IMR-90 (cell line): ENCODE results near the gene CYB5R3.
"Not testable (repeated sequence)": the region's sequence is repeated elsewhere in the genome, so short reads cannot be mapped to it uniquely, and the experiment has no call there.

Source experiments
- BHLHE40 ChIP-seq: fragments of 150-350 bp; IDR thresholded peaks from 2 replicates; pipeline ENCODE4 v1.6.1; 2016; ENCODE audit warnings: mild to moderate bottlenecking, low read depth, low read length
- CEBPB ChIP-seq: IDR thresholded peaks from 2 replicates; pipeline ENCODE4 v1.6.1; 2012; ENCODE audit warnings: low read depth, low read length, improper control_type of control experiment
- CHD1 ChIP-seq: IDR thresholded peaks from 2 replicates; pipeline ENCODE4 v1.6.1; 2012; ENCODE audit warnings: low read depth, low read length, improper control_type of control experiment
- MAFK ChIP-seq: IDR thresholded peaks from 2 replicates; pipeline ENCODE4 v1.6.1; 2012; ENCODE audit warnings: low read depth, low read length, improper control_type of control experiment
- MAZ ChIP-seq: IDR thresholded peaks from 2 replicates; pipeline ENCODE4 v1.6.1; 2012; ENCODE audit warnings: low read depth, mild to moderate bottlenecking, low read length, improper control_type of control experiment, moderate library complexity, borderline replicate concordance
- MXI1 ChIP-seq: IDR thresholded peaks from 2 replicates; pipeline ENCODE4 v1.6.1; 2012; ENCODE audit warnings: low read depth, mild to moderate bottlenecking, low read length, moderate library complexity, borderline replicate concordance
- NFE2L2 ChIP-seq: fragments of 150-350 bp; IDR thresholded peaks from 2 replicates; pipeline ENCODE4 v1.6.1; 2016; ENCODE audit warnings: low read depth, mild to moderate bottlenecking, low read length
- POLR2A ChIP-seq: IDR thresholded peaks from 2 replicates; pipeline ENCODE4 v1.6.1; 2012; ENCODE audit warnings: mild to moderate bottlenecking, low read depth, low read length
- RAD21 ChIP-seq: IDR thresholded peaks from 2 replicates; pipeline ENCODE4 v1.6.1; 2012; ENCODE audit warnings: low read length, improper control_type of control experiment
- RFX5 ChIP-seq: IDR thresholded peaks from 2 replicates; pipeline ENCODE4 v1.8.0; 2012; ENCODE audit warnings: low read depth, mild to moderate bottlenecking, low read length, moderate library complexity
- SMC3 ChIP-seq: fragments of 150-350 bp; IDR thresholded peaks from 2 replicates; pipeline ENCODE4 v1.6.1; 2016; ENCODE audit warnings: low read depth, mild to moderate bottlenecking, antibody characterized with exemption, low read length, moderate library complexity
- TF ChIP-seq, protein P1 (sequence below): conservative IDR thresholded peaks from 2 replicates; pipeline ENCODE4 v1.5.1; 2012; ENCODE audit warnings: mild to moderate bottlenecking, low read depth, low read length, improper control_type of control experiment
- TF ChIP-seq, protein P2 (sequence below): fragments of 150-350 bp; IDR thresholded peaks from 2 replicates; pipeline ENCODE4 v1.6.1; 2016; ENCODE audit warnings: low read depth, mild to moderate bottlenecking, low read length, moderate library complexity, borderline replicate concordance
- TF ChIP-seq, protein P3 (sequence below): fragments of 150-350 bp; IDR thresholded peaks from 2 replicates; pipeline ENCODE4 v1.6.1; 2017; ENCODE audit warnings: mild to moderate bottlenecking, antibody characterized with exemption, low read length, low read depth

DNA sequence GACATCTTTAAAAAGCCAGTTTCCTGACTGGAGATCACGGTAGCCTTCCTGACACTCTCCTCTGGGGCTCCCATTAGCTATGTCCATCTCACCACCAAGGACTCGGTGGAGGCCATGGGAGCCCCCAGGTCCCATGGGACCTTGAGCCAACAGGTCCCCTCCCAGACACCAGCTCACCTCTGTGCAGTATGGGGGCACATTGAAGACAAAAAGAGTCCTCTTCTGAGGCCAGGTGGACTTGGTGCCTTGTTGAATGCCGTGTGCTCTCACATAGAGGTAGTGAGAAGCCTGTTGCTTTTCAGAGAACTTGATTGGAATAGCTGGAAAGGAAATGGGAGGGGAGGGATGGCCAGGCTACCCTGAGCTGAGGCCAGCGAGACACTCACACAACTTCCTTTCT is 69.2 kb downstream of the CYB5R3 start:
- TF ChIP-seq, protein P1, sequence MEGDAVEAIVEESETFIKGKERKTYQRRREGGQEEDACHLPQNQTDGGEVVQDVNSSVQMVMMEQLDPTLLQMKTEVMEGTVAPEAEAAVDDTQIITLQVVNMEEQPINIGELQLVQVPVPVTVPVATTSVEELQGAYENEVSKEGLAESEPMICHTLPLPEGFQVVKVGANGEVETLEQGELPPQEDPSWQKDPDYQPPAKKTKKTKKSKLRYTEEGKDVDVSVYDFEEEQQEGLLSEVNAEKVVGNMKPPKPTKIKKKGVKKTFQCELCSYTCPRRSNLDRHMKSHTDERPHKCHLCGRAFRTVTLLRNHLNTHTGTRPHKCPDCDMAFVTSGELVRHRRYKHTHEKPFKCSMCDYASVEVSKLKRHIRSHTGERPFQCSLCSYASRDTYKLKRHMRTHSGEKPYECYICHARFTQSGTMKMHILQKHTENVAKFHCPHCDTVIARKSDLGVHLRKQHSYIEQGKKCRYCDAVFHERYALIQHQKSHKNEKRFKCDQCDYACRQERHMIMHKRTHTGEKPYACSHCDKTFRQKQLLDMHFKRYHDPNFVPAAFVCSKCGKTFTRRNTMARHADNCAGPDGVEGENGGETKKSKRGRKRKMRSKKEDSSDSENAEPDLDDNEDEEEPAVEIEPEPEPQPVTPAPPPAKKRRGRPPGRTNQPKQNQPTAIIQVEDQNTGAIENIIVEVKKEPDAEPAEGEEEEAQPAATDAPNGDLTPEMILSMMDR = not testable (repeated sequence)
- not testable (repeated sequence) for TF ChIP-seq RAD21, POLR2A, MAFK, BHLHE40, NFE2L2, MAZ, SMC3, MXI1, RFX5, CHD1, CEBPB
- TF ChIP-seq, protein P2, sequence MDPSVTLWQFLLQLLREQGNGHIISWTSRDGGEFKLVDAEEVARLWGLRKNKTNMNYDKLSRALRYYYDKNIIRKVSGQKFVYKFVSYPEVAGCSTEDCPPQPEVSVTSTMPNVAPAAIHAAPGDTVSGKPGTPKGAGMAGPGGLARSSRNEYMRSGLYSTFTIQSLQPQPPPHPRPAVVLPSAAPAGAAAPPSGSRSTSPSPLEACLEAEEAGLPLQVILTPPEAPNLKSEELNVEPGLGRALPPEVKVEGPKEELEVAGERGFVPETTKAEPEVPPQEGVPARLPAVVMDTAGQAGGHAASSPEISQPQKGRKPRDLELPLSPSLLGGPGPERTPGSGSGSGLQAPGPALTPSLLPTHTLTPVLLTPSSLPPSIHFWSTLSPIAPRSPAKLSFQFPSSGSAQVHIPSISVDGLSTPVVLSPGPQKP = not testable (repeated sequence)
- TF ChIP-seq, protein P3, sequence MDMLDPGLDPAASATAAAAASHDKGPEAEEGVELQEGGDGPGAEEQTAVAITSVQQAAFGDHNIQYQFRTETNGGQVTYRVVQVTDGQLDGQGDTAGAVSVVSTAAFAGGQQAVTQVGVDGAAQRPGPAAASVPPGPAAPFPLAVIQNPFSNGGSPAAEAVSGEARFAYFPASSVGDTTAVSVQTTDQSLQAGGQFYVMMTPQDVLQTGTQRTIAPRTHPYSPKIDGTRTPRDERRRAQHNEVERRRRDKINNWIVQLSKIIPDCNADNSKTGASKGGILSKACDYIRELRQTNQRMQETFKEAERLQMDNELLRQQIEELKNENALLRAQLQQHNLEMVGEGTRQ = not testable (repeated sequence)
